Naive thymus-derived CD8-positive, alpha-beta T cell (primary cell): Measurements from ENCODE around the gene PTP4A1. TPM values are rescaled to one million over a fixed set of nuclear protein-coding genes. Genes with fewer than 3 reads are reported as not detected.

Experiments
- polyA plus RNA-seq, 3 donors: library from polyadenylated mRNA; unstranded; fragments of 300-500 nt; fragmentation: Illumina TruSeq; gene quantifications; one replicate each; pipeline ENCODE4 v1.2.3, GENCODE V29; 2021
- total RNA-seq, 8 experiments: library from RNA in 2 of 8; stranded (reverse) in 2 of 8; gene quantifications; one replicate each; pipeline ENCODE4 v1.2.3 and lab custom pipeline; 2021 to 2026

Gene PTP4A1
- total and polyA plus RNA-seq, 5 experiments from 2014 or later = 27.0 to 53.1 (median 36.1) TPM

Other genes with a start within 250 kb of the PTP4A1 start
- 100 to 1,000 TPM; 115 to 118 TPM for gene PHF3, start 63.3 kb downstream of the PTP4A1 start, total RNA-seq
- gene PHF3, start 63.3 kb downstream of the PTP4A1 start, polyA plus RNA-seq = 10 to 100 TPM; 23.7 to 38.6 (median 28.9) TPM